ENCODE results near the gene CACNA1B. TPM values are rescaled to one million over a fixed set of nuclear protein-coding genes. Genes with fewer than 3 reads are reported as not detected.

CACNA1B gene
- total RNA-seq, 1 experiment from 2014 or later, result not detected

DNA sequence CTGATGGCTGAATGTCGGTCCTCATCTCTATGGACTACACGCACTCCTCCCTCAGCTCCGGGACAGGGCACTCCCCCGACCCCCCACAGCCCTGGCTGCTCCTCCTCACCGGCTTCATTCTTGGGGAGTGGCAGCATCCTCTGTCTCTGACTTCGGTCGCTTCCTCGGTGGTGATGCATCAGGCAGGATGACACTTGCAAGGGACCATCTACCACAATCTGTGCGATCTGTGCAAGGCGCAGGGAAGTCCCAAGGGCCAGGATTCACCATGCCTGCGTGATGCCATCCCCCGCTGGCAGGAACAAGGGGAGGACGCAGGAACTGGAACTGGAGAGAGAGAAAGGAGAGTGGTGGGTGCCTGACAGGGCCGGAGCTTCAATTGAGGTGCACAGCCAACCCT lies 2.2 kb upstream of the CACNA1B start:
- H4K20me1 ChIP-seq (ENCODE audit: insufficient read depth, low read depth, low read length), result no peaks in the 10 kb centered on the region

GRCh38 chr9:137875846-137876245 lies 1.7 kb upstream of the CACNA1B start:
- no peak for DNase-seq
- H3K4me1 ChIP-seq (ENCODE audit: low read length), result no peaks in the 10 kb centered on the region
- no peaks in the 10 kb centered on the region for H3K79me2 ChIP-seq (ENCODE audit: low read length)
- H3K27me3 ChIP-seq (ENCODE audit: low read length), result no peaks in the 10 kb centered on the region
- H3K9me3 ChIP-seq (ENCODE audit: low read length), result no peaks in the 10 kb centered on the region
- no peak overlapping the region for H3K27ac ChIP-seq (ENCODE audit: low read length)
- no peak overlapping the region for H3K9ac ChIP-seq (ENCODE audit: low read length)
- H3K4me3 ChIP-seq (ENCODE audit: low read length), result no peak overlapping the region
- H3K9me2 ChIP-seq (replicated peaks; ENCODE audit: insufficient read depth, low read length), result no peaks in the 10 kb centered on the region
- H3K4me2 ChIP-seq (ENCODE audit: low read depth, low read length, poor library complexity, severe bottlenecking), result no peak overlapping the region
- H3K36me3 ChIP-seq (ENCODE audit: insufficient read depth, low read length), result no peaks in the 10 kb centered on the region
- no peaks in the 10 kb centered on the region for H4K20me1 ChIP-seq (ENCODE audit: insufficient read depth, low read depth, low read length)
- H2AFZ ChIP-seq (ENCODE audit: low read length), result no peak overlapping the region

More for the DNA sequence above, 2.2 kb upstream of the CACNA1B start:
- no peak overlapping the region for H3K27ac ChIP-seq (ENCODE audit: low read length)
- H3K27me3 ChIP-seq (ENCODE audit: low read length), result no peaks in the 10 kb centered on the region
- H2AFZ ChIP-seq (ENCODE audit: low read length), result no peak overlapping the region
- H3K9me3 ChIP-seq (ENCODE audit: low read length), result no peaks in the 10 kb centered on the region
- no peak for DNase-seq
- no peaks in the 10 kb centered on the region for H3K4me1 ChIP-seq (ENCODE audit: low read length)
- no peaks in the 10 kb centered on the region for H3K9me2 ChIP-seq (replicated peaks; ENCODE audit: insufficient read depth, low read length)
- no peak overlapping the region for H3K4me2 ChIP-seq (ENCODE audit: low read depth, low read length, poor library complexity, severe bottlenecking)
- H3K79me2 ChIP-seq (ENCODE audit: low read length), result no peaks in the 10 kb centered on the region
- H3K36me3 ChIP-seq (ENCODE audit: insufficient read depth, low read length), result no peaks in the 10 kb centered on the region
- no peak overlapping the region for H3K4me3 ChIP-seq (ENCODE audit: low read length)
- no peak overlapping the region for H3K9ac ChIP-seq (ENCODE audit: low read length)

- Histone ChIP-seq H3K4me2 (ENCODE audit: low read depth, low read length, poor library complexity, severe bottlenecking) (no peak overlapping the region), H3K9ac (ENCODE audit: low read length) (no peak overlapping the region), H4K20me1 (ENCODE audit: insufficient read depth, low read depth, low read length) (no peaks in the 10 kb centered on the region), H3K4me3 (ENCODE audit: low read length) (no peak overlapping the region), H3K9me2 (replicated peaks; ENCODE audit: insufficient read depth, low read length) (no peaks in the 10 kb centered on the region), H3K27me3 (ENCODE audit: low read length) (no peaks in the 10 kb centered on the region), H2AFZ (ENCODE audit: low read length) (no peak overlapping the region), H3K9me3 (ENCODE audit: low read length) (no peaks in the 10 kb centered on the region), H3K36me3 (ENCODE audit: insufficient read depth, low read length) (no peaks in the 10 kb centered on the region), H3K27ac (ENCODE audit: low read length) (no peak overlapping the region), H3K79me2 (ENCODE audit: low read length) (no peaks in the 10 kb centered on the region), H3K4me1 (ENCODE audit: low read length) (no peaks in the 10 kb centered on the region)
- DNase-seq, result no peak
Measured at GRCh38 chr9:137876269-137876668, 1.3 kb upstream of the CACNA1B start.

- H3K36me3 ChIP-seq (ENCODE audit: insufficient read depth, low read length), result no peaks in the 10 kb centered on the region
- no peaks in the 10 kb centered on the region for H3K4me1 ChIP-seq (ENCODE audit: low read length)
- no peaks in the 10 kb centered on the region for H3K9me2 ChIP-seq (replicated peaks; ENCODE audit: insufficient read depth, low read length)
- no peaks in the 10 kb centered on the region for H3K9me3 ChIP-seq (ENCODE audit: low read length)
- H3K79me2 ChIP-seq (ENCODE audit: low read length), result no peaks in the 10 kb centered on the region
- no peak overlapping the region for H2AFZ ChIP-seq (ENCODE audit: low read length)
- H3K27ac ChIP-seq (ENCODE audit: low read length), result no peak overlapping the region
- H3K4me2 ChIP-seq (ENCODE audit: low read depth, low read length, poor library complexity, severe bottlenecking), result no peak overlapping the region
- no peak overlapping the region for H3K4me3 ChIP-seq (ENCODE audit: low read length)
- no peak overlapping the region for H3K9ac ChIP-seq (ENCODE audit: low read length)
- H3K27me3 ChIP-seq (ENCODE audit: low read length), result no peaks in the 10 kb centered on the region
- no peaks in the 10 kb centered on the region for H4K20me1 ChIP-seq (ENCODE audit: insufficient read depth, low read depth, low read length)
- DNase-seq, result no peak
Measured at GRCh38 chr9:137876781-137877386, 698 bp upstream of the CACNA1B start.

DNA sequence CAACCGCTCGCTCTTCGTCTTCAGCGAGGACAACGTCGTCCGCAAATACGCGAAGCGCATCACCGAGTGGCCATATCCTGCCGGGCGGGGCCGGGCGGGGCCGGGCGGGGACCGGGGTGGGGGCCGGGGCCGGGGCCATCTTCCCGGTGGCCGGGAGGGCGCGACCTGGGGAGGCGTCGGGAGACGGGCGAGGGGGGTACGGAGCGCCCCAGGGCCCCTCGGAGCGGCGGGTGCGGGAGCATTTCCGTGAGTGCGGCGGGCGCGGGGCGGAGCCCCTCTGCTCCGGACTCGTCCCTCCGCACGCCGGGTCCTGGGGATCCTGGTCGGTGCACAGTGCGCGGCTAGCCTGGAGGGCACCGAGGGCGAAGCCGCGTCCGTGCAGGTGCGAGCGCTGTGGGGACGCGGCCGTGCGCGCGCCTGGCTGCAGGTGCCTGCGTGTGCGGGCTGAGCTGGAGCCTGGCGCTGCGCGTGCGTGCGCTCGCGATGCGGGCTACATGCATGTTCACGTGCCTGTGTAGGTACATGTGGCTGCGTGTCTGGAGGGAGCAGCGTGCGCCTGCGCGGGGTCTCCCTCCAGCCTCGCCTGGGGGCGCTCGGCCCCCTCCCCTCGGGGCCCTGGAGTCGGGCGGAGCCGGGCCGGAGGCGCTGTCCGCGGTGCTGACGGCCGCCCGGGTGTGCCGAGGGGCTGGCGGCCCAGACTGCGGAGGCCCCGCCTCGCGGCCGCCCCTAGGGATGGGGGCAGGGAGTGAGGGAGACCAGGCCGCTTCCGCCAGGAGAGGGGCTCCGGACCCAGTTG lies 762 bp downstream of the CACNA1B start:
- Histone ChIP-seq H3K9me3 (ENCODE audit: low read length) (no peaks in the 10 kb centered on the region), H3K4me3 (ENCODE audit: low read length) (no peak overlapping the region), H3K79me2 (ENCODE audit: low read length) (no peaks in the 10 kb centered on the region), H3K4me2 (ENCODE audit: low read depth, low read length, poor library complexity, severe bottlenecking) (no peak overlapping the region), H3K9ac (ENCODE audit: low read length) (no peak overlapping the region), H2AFZ (ENCODE audit: low read length) (no peak overlapping the region), H3K27ac (ENCODE audit: low read length) (no peak overlapping the region), H3K4me1 (ENCODE audit: low read length) (no peaks in the 10 kb centered on the region), H3K36me3 (ENCODE audit: insufficient read depth, low read length) (no peaks in the 10 kb centered on the region), H4K20me1 (ENCODE audit: insufficient read depth, low read depth, low read length) (no peaks in the 10 kb centered on the region), H3K27me3 (ENCODE audit: low read length) (no peaks in the 10 kb centered on the region), H3K9me2 (replicated peaks; ENCODE audit: insufficient read depth, low read length) (no peaks in the 10 kb centered on the region)
- DNase-seq, result no peak

DNA sequence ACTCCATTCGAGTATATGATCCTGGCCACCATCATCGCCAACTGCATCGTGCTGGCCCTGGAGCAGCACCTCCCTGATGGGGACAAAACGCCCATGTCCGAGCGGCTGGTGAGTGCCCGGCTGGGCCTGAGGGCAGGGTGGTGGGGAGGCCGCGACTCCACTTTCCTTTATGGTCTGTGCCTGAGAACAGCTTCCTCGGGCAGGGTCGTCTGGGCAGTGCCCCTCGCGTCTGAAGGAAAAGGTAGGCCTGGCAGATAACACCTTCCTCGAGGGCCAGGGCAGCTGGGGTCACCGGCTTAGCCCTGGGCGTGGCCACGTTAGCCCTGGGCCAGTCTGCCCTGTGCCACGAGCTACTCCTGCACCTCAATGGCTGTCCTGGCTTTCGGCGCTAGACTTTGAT lies 1.5 kb downstream of the CACNA1B start:
- no peak overlapping the region for H3K4me3 ChIP-seq (ENCODE audit: low read length)
- no peaks in the 10 kb centered on the region for H3K27me3 ChIP-seq (ENCODE audit: low read length)
- H3K4me2 ChIP-seq (ENCODE audit: low read depth, low read length, poor library complexity, severe bottlenecking), result no peak overlapping the region
- no peak overlapping the region for H3K27ac ChIP-seq (ENCODE audit: low read length)
- H2AFZ ChIP-seq (ENCODE audit: low read length), result no peak overlapping the region
- H3K79me2 ChIP-seq (ENCODE audit: low read length), result no peaks in the 10 kb centered on the region
- no peaks in the 10 kb centered on the region for H4K20me1 ChIP-seq (ENCODE audit: insufficient read depth, low read depth, low read length)
- H3K9me2 ChIP-seq (replicated peaks; ENCODE audit: insufficient read depth, low read length), result no peaks in the 10 kb centered on the region
- H3K36me3 ChIP-seq (ENCODE audit: insufficient read depth, low read length), result no peaks in the 10 kb centered on the region
- no peaks in the 10 kb centered on the region for H3K4me1 ChIP-seq (ENCODE audit: low read length)
- H3K9me3 ChIP-seq (ENCODE audit: low read length), result no peaks in the 10 kb centered on the region
- no peak overlapping the region for H3K9ac ChIP-seq (ENCODE audit: low read length)
- no peak for DNase-seq

DNA sequence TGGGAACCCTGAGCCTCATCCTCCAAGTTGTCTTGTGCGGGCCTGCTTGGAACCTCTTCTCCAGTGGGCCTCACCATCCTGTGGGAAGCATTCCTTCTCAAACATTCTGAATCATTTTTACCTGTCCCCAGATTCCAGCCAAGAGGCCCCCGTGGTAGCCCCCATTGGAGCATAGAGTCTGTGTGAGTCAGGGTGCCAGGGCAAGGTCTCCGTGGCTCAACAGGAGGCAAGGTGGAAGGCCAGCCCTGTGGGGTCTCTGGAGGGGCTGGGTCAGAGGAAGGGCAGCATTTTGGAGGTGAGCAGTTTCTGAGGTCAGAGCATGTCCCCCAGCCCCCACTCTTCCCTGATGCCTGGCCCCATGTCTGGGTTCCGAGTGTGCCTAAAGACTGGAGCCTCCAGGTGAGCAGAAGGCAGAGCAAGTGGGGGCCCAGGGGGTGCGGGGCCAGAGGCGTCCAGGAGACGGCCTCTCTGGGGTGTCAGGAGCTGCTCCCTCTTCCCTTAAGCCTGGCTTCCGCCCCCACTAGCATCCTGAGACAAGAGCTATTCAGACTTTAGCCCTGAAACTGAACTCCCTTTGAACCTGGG lies 2.1 kb downstream of the CACNA1B start:
- H3K36me3 ChIP-seq (ENCODE audit: insufficient read depth, low read length), result no peaks in the 10 kb centered on the region
- no peak overlapping the region for H2AFZ ChIP-seq (ENCODE audit: low read length)
- no peak overlapping the region for H3K4me3 ChIP-seq (ENCODE audit: low read length)
- no peaks in the 10 kb centered on the region for H3K27me3 ChIP-seq (ENCODE audit: low read length)
- H3K4me1 ChIP-seq (ENCODE audit: low read length), result no peaks in the 10 kb centered on the region
- no peak overlapping the region for H3K4me2 ChIP-seq (ENCODE audit: low read depth, low read length, poor library complexity, severe bottlenecking)
- H3K9me2 ChIP-seq (replicated peaks; ENCODE audit: insufficient read depth, low read length), result no peaks in the 10 kb centered on the region
- no peak for DNase-seq
- no peaks in the 10 kb centered on the region for H3K9me3 ChIP-seq (ENCODE audit: low read length)
- no peak overlapping the region for H3K27ac ChIP-seq (ENCODE audit: low read length)
- H4K20me1 ChIP-seq (ENCODE audit: insufficient read depth, low read depth, low read length), result no peaks in the 10 kb centered on the region
- no peaks in the 10 kb centered on the region for H3K79me2 ChIP-seq (ENCODE audit: low read length)
- H3K9ac ChIP-seq (ENCODE audit: low read length), result no peak overlapping the region

DNA sequence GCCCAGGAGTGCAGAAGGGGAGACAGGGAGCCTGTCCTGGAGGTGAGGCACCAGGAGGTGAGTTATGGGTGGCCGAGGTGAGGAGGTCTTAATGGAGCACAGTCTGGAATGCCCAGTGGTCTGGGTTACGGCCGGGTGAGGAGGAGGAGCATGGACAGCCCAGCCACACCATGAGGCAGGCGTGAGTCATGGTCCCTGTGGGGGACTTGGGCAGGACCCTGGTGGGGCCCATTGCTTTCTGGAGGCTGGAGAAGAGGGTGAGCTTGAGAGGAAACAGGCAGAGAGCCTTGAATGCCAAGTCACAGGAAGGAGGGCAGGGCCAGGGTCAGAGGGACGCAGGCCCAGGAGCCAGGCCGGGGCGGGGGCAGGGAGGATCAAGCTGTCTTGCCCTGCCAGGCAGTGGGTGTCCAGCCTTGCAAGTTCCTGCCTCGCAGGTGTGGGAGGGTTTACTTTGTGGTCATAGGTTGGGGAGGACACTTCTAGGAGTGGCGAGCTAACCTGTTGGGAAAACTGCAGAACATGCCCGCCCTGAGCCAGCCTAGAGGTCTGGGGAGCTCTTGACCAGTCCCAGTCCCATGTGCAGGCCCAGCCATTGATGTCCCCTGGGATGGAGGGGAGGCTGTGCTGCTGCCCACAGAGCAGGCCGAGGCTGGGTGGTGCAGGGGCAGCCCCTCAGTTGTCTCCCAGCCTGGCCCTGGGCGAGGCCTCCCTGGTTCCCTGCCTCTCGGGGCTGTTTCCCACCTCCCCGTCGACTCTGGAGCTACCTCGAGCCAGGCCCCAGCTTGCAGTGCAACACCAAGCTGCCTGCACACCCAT lies 2.8 kb downstream of the CACNA1B start:
- H3K79me2 ChIP-seq (ENCODE audit: low read length), result no peaks in the 10 kb centered on the region

More for the DNA sequence above, 2.8 kb downstream of the CACNA1B start:
- no peaks in the 10 kb centered on the region for H3K9me3 ChIP-seq (ENCODE audit: low read length)
- H3K27ac ChIP-seq (ENCODE audit: low read length), result no peak overlapping the region
- no peaks in the 10 kb centered on the region for H3K9me2 ChIP-seq (replicated peaks; ENCODE audit: insufficient read depth, low read length)
- no peak for DNase-seq
- no peaks in the 10 kb centered on the region for H3K27me3 ChIP-seq (ENCODE audit: low read length)
- H3K4me2 ChIP-seq (ENCODE audit: low read depth, low read length, poor library complexity, severe bottlenecking), result no peak overlapping the region
- no peak overlapping the region for H2AFZ ChIP-seq (ENCODE audit: low read length)
- H4K20me1 ChIP-seq (ENCODE audit: insufficient read depth, low read depth, low read length), result no peaks in the 10 kb centered on the region
- H3K36me3 ChIP-seq (ENCODE audit: insufficient read depth, low read length), result no peaks in the 10 kb centered on the region
- no peak overlapping the region for H3K9ac ChIP-seq (ENCODE audit: low read length)
- H3K4me3 ChIP-seq (ENCODE audit: low read length), result no peak overlapping the region
- no peaks in the 10 kb centered on the region for H3K4me1 ChIP-seq (ENCODE audit: low read length)

Measured in Karpas-422 (cell line).